KOPT-K1 (cell line): ENCODE data around the gene NATD1.

Experiments
- H3K27ac ChIP-seq: fragments of 200-600 bp; sonication (generic); 2 replicates; pipeline ENCODE4 v1.5.1; 2016; ENCODE audit warnings: antibody characterized with exemption, mild to moderate bottlenecking, low read depth, low read length; ENCODE audit not compliant: poor library complexity, severe bottlenecking
- H3K36me3 ChIP-seq: fragments of 200-600 bp; sonication (generic); 2 replicates; pipeline ENCODE4 v1.5.1; 2017; ENCODE audit warnings: antibody characterized with exemption, mild to moderate bottlenecking, low read length, moderate library complexity; ENCODE audit not compliant: insufficient read depth
- H3K9me3 ChIP-seq: fragments of 200-600 bp; sonication (generic); 2 replicates; pipeline ENCODE4 v1.5.1; 2017; ENCODE audit warnings: antibody characterized with exemption, low read length, mild to moderate bottlenecking; ENCODE audit not compliant: insufficient read depth, poor library complexity, severe bottlenecking

NATD1 gene, protein sequence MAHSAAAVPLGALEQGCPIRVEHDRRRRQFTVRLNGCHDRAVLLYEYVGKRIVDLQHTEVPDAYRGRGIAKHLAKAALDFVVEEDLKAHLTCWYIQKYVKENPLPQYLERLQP

GRCh38 chr17:21252796-21253645, at the start of gene NATD1:
Gene NATD1 (minus strand): TSS chr17:21253410. CDS start chr17:21253264, 146 bp downstream.
- Histone ChIP-seq H3K9me3 (no peaks in the 10 kb centered on the region), H3K36me3 (no peaks in the 10 kb centered on the region), H3K27ac (no peak within 1 kb of the TSS)

GRCh38 chr17:21301593-21302550, 48.7 kb upstream of the NATD1 start:
- no peak overlapping the region for H3K27ac ChIP-seq
- H3K36me3 ChIP-seq: peaks cover 74% of the 10 kb centered on the region
- no peaks in the 10 kb centered on the region for H3K9me3 ChIP-seq

DNA sequence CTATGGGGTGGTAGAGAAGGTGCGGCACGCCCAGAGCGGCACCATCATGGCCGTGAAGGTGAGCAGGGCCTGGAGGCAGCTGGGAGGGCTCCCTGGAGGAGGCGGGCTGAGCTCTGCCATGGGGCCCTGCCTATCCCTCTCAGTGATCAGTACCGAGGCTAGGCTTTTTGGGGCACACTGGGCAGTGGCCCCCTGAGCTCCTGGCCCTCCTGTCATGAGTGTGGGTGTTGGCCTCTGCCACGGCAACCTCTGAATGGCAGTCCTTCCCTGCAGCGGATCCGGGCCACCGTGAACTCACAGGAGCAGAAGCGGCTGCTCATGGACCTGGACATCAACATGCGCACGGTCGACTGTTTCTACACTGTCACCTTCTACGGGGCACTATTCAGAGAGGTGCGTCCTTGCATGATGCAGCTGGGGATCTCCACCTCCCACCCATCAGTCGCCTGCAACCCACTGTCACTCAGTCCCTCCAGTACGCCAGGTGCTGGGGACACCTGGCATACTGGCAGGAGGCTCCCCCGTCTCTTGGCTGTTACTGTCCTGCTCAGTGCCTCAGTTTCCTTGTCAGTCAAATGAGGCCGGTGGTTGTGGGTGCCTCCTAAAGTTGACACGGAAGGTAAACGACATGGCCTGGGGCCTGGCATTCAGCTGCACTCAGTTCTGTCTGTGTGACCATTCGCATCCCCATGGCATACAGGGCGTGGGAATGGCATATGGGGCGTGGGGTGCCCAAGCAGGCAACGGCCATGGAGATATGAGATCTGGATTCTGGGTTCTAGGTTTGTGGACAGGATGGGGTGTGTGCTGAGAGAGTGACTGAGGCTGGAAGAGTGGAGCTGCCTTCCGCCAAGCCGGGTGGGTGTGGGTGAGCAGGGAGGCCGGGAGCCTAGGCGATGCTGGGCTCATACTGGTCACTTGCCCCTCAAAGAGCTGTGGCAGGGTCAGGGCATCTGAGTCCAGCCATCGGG, 47.7 kb upstream of the NATD1 start:
- H3K27ac ChIP-seq: no peak overlapping the region
- H3K36me3 ChIP-seq: peaks cover 69% of the 10 kb centered on the region
- H3K9me3 ChIP-seq: no peaks in the 10 kb centered on the region

GRCh38 chr17:21299981-21300600, 46.9 kb upstream of the NATD1 start:
- peaks cover 65% of the 10 kb centered on the region for H3K36me3 ChIP-seq
- H3K9me3 ChIP-seq: no peaks in the 10 kb centered on the region
- no peak overlapping the region for H3K27ac ChIP-seq

- no peak overlapping the region for H3K27ac ChIP-seq
- no peaks in the 10 kb centered on the region for H3K9me3 ChIP-seq
- H3K36me3 ChIP-seq: peaks cover 56% of the 10 kb centered on the region
These were observed 45.8 kb upstream of the NATD1 start for GRCh38 chr17:21298983-21299519.

DNA sequence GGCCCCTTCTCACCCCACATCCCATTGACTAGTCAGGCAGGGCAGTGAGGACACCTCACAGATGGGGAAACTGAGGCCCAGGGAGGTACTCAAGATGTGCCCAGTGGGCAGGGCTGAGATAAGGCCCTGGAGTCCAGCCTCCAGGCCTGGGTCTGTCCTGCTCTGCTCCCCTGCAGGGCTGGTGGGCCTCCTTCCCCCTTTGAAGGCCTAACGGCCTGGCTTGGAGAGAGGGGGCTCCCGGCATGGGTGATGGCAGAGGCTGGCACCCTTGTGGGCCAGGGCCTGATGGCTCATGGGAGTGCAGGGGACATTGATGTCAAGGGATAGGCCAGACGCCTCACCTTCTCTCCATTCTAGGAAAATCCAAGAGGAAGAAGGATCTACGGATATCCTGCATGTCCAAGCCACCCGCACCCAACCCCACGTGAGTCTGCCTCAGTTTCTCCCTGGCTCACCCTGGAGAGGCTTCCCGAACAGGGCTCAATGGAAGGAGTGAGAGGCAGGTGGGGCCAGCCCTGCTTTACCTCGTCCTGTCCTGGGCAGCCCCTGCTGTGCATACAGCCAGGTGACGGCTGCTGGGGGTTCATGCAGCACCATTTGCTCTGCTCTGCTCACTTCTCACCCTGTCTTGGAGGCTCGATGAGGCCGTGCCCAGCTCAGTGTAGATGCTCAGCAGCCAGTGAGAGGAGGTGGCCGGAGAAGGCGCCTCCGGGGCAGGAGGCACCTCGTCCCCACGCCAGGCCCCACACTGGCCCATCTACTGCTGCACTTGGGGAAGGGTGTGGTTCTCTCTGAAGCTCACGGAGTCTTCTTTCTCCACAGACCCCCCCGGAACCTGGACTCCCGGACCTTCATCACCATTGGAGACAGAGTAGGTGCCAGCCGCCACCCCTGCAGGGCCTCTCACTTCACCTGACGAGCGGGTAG, 45.1 kb upstream of the NATD1 start:
- Histone ChIP-seq H3K27ac (no peak overlapping the region), H3K36me3 (peaks cover 48% of the 10 kb centered on the region), H3K9me3 (no peaks in the 10 kb centered on the region)

GRCh38 chr17:21297597-21297996, 44.4 kb upstream of the NATD1 start:
- no peaks in the 10 kb centered on the region for H3K9me3 ChIP-seq
- peaks cover 41% of the 10 kb centered on the region for H3K36me3 ChIP-seq
- H3K27ac ChIP-seq: no peak overlapping the region

- H3K27ac ChIP-seq: no peak overlapping the region
- no peaks in the 10 kb centered on the region for H3K9me3 ChIP-seq
- peaks cover 37% of the 10 kb centered on the region; the same call in 1 of the 2 replicates for H3K36me3 ChIP-seq
These were observed 43.9 kb upstream of the NATD1 start for GRCh38 chr17:21297026-21297520.

GRCh38 chr17:21296097-21297025, 43.2 kb upstream of the NATD1 start:
- peaks cover 30% of the 10 kb centered on the region; the same call in 1 of the 2 replicates for H3K36me3 ChIP-seq
- H3K27ac ChIP-seq: no peak overlapping the region
- H3K9me3 ChIP-seq: no peaks in the 10 kb centered on the region

DNA sequence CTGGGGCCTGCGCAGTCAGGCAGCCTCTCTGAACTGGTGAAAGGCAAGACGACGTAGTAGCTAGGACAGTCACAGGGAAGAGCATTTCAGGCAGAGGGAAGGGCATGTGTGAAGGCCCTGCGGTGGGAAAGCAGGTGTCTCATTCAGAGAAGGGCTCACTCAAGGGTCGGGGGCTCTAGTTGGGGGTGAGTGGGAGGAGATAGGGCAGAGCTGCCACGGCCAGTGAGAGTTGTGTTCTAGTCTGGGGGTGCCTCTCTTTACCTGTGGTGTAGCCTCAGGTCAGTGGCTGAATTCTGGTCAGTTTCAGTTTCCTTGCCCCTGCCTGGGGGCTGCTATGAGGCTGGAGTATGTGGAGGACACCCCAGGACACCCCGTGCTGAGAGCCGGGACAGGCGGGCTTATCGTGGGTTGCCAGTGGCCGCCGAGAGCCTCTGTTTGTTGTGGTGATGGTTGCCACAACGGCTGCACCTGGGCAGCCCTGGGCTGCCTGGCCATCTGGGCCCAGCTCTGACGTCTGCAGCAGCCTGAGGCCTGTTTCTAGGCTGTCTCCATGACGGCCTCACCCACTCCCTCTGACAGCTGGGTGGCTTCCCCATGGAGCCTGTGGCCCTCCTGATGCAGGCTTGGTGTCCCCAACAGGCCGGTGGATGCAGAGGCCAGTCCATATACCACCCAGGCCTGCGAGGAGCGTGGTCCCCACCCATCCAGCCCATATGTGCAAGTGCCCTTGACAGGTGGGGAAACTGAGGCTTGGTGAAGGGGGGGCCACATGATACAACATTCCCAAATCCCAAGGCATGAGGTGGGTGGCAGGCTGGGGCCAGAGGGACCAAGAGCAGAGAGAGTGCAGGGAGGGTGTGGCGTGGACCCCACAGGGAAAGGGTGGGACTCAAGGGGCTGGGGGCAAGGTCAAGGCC, 42.1 kb upstream of the NATD1 start:
- Histone ChIP-seq H3K27ac (no peak overlapping the region), H3K9me3 (no peaks in the 10 kb centered on the region), H3K36me3 (peaks cover 19% of the 10 kb centered on the region; the same call in 1 of the 2 replicates)
